ENCODE results near the gene SLC35A4. TPM values are rescaled to one million over a fixed set of nuclear protein-coding genes. Genes with fewer than 3 reads are reported as not detected.

Gene SLC35A4
- total and polyA plus RNA-seq, 2 of the 8 experiments (the other 6 are each of a cell fraction or from before 2014, with no cell fraction given), result 78.6 to 133 TPM

DNA sequence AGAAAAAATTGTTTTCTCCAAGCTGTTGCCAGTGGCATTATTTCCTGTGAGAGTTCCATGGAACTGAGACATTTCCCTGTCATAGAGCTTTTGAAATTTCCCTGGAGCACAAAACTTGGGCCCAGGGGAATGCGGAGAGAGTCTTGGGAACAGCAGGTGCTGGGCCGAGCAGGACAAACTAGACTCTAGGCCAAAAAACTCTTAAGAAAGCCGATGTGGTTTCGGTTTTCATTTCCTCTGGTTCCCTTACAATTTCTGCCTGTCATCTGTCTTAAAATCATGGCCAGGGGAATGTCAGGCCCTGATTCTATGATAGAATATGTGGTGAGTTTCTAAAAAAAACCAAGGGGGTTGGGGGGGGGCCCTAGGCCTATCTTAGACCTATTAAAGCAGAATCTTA, 4.6 kb downstream of the SLC35A4 start (continued):
- TF ChIP-seq, protein P1, sequence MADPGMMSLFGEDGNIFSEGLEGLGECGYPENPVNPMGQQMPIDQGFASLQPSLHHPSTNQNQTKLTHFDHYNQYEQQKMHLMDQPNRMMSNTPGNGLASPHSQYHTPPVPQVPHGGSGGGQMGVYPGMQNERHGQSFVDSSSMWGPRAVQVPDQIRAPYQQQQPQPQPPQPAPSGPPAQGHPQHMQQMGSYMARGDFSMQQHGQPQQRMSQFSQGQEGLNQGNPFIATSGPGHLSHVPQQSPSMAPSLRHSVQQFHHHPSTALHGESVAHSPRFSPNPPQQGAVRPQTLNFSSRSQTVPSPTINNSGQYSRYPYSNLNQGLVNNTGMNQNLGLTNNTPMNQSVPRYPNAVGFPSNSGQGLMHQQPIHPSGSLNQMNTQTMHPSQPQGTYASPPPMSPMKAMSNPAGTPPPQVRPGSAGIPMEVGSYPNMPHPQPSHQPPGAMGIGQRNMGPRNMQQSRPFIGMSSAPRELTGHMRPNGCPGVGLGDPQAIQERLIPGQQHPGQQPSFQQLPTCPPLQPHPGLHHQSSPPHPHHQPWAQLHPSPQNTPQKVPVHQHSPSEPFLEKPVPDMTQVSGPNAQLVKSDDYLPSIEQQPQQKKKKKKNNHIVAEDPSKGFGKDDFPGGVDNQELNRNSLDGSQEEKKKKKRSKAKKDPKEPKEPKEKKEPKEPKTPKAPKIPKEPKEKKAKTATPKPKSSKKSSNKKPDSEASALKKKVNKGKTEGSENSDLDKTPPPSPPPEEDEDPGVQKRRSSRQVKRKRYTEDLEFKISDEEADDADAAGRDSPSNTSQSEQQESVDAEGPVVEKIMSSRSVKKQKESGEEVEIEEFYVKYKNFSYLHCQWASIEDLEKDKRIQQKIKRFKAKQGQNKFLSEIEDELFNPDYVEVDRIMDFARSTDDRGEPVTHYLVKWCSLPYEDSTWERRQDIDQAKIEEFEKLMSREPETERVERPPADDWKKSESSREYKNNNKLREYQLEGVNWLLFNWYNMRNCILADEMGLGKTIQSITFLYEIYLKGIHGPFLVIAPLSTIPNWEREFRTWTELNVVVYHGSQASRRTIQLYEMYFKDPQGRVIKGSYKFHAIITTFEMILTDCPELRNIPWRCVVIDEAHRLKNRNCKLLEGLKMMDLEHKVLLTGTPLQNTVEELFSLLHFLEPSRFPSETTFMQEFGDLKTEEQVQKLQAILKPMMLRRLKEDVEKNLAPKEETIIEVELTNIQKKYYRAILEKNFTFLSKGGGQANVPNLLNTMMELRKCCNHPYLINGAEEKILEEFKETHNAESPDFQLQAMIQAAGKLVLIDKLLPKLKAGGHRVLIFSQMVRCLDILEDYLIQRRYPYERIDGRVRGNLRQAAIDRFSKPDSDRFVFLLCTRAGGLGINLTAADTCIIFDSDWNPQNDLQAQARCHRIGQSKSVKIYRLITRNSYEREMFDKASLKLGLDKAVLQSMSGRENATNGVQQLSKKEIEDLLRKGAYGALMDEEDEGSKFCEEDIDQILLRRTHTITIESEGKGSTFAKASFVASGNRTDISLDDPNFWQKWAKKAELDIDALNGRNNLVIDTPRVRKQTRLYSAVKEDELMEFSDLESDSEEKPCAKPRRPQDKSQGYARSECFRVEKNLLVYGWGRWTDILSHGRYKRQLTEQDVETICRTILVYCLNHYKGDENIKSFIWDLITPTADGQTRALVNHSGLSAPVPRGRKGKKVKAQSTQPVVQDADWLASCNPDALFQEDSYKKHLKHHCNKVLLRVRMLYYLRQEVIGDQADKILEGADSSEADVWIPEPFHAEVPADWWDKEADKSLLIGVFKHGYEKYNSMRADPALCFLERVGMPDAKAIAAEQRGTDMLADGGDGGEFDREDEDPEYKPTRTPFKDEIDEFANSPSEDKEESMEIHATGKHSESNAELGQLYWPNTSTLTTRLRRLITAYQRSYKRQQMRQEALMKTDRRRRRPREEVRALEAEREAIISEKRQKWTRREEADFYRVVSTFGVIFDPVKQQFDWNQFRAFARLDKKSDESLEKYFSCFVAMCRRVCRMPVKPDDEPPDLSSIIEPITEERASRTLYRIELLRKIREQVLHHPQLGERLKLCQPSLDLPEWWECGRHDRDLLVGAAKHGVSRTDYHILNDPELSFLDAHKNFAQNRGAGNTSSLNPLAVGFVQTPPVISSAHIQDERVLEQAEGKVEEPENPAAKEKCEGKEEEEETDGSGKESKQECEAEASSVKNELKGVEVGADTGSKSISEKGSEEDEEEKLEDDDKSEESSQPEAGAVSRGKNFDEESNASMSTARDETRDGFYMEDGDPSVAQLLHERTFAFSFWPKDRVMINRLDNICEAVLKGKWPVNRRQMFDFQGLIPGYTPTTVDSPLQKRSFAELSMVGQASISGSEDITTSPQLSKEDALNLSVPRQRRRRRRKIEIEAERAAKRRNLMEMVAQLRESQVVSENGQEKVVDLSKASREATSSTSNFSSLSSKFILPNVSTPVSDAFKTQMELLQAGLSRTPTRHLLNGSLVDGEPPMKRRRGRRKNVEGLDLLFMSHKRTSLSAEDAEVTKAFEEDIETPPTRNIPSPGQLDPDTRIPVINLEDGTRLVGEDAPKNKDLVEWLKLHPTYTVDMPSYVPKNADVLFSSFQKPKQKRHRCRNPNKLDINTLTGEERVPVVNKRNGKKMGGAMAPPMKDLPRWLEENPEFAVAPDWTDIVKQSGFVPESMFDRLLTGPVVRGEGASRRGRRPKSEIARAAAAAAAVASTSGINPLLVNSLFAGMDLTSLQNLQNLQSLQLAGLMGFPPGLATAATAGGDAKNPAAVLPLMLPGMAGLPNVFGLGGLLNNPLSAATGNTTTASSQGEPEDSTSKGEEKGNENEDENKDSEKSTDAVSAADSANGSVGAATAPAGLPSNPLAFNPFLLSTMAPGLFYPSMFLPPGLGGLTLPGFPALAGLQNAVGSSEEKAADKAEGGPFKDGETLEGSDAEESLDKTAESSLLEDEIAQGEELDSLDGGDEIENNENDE (IDR thresholded peaks at IDR 0.05; ENCODE audit: insufficient replicate concordance, low read length), result no peak
- TF ChIP-seq PHF8 (conservative IDR thresholded peaks at IDR 0.05; ENCODE audit: low read depth, low read length) (no peak), RNF2 (IDR thresholded peaks at IDR 0.05; ENCODE audit: borderline replicate concordance, low read depth, low read length, missing control alignments, poor library complexity, severe bottlenecking) (no peak), SP1 (IDR thresholded peaks at IDR 0.05; ENCODE audit: low read depth, low read length) (no peak), RAD21 (IDR thresholded peaks at IDR 0.05 in 1 of 2, conservative IDR thresholded peaks at IDR 0.05 in 1 of 2; ENCODE audit: low read depth in 2 of 2, low read length in 2 of 2) (no peak), SIRT6 (IDR thresholded peaks at IDR 0.05; ENCODE audit: low read length) (no peak), EGR1 (IDR thresholded peaks at IDR 0.05; ENCODE audit: borderline replicate concordance, low read depth, low read length) (no peak), NRF1 (IDR thresholded peaks at IDR 0.05; ENCODE audit: low read depth, low read length) (no peak), ATF2 (IDR thresholded peaks at IDR 0.05; ENCODE audit: low read length) (no peak)
